Karpas-422 (cell line): ENCODE data around the gene NEUROD1. TPM values are rescaled to one million over a fixed set of nuclear protein-coding genes. Genes with fewer than 3 reads are reported as not detected.

Experiments used
- total RNA-seq: library from RNA; depleted of rRNA; stranded (reverse); fragments of >200 nt; shearing (Covaris generic); gene quantifications from 2 replicates; pipeline ENCODE4 v1.2.3, GENCODE V29; 2014; ENCODE audit warnings: low replicate concordance; rRNA removed

Gene NEUROD1
- total RNA-seq, 1 experiment from 2014 or later = not detected

Other genes with a start within 250 kb of the NEUROD1 start
- gene ITGA4, start 223.1 kb downstream of the NEUROD1 start, total RNA-seq = 176 and 244 TPM in 2 replicates
- gene CERKL, start 23.4 kb downstream of the NEUROD1 start, total RNA-seq = 15.4 and 24.4 TPM in 2 replicates
- 82.0 and 136 TPM in 2 replicates for gene ITPRID2, start 211.2 kb upstream of the NEUROD1 start, total RNA-seq